CD4-positive, alpha-beta memory T cell (primary cell): ENCODE measurements around the gene AGAP4. TPM values are rescaled to one million over a fixed set of nuclear protein-coding genes. Genes with fewer than 3 reads are reported as not detected.
A peak's percentile ranks its signal among the peaks of the same experiment; 100 is the strongest.
"Not testable (repeated sequence)": the region's sequence is repeated elsewhere in the genome, so short reads cannot be mapped to it uniquely, and the experiment has no call there.

Experiments
- CTCF ChIA-PET: fragments of 350-600 bp; sonication (Branson Sonifier 250); formaldehyde crosslinking; loops from one replicate; lab custom pipeline; 2021; ENCODE audit warnings: inconsistent platforms; ENCODE audit not compliant: partially characterized antibody; lab: Charles Lee
- POLR2A ChIA-PET: fragments of 350-600 bp; sonication (Branson Sonifier 250); formaldehyde crosslinking; loops from one replicate; lab custom pipeline; 2021; ENCODE audit not compliant: partially characterized antibody; lab: Charles Lee
- DNase-seq, 5 donors: peaks; one replicate each; pipeline versions ENCODE4 v3.0.0 to v3.0.0-alpha.2; 2020 to 2022; ENCODE audit warnings: mixed read lengths in 1 of 5
- H3K27ac ChIP-seq: one replicate; pipeline ENCODE4 v1.7.0; 2013; ENCODE audit warnings: low read depth, low read length
- H3K27me3 ChIP-seq: 2 replicates; pipeline ENCODE4 v1.7.0; 2013; ENCODE audit warnings: mild to moderate bottlenecking, low read length, moderate library complexity; ENCODE audit not compliant: insufficient read depth
- H3K36me3 ChIP-seq: 2 replicates; pipeline ENCODE4 v1.7.0; 2013; ENCODE audit warnings: mild to moderate bottlenecking, low read length, moderate library complexity; ENCODE audit not compliant: insufficient read depth
- H3K4me1 ChIP-seq: 2 replicates; pipeline ENCODE4 v1.7.0; 2013; ENCODE audit warnings: mild to moderate bottlenecking, low read length, moderate library complexity; ENCODE audit not compliant: insufficient read depth
- H3K4me3 ChIP-seq, 2 donors: one replicate each; pipeline ENCODE4 v1.7.0; 2013; ENCODE audit warnings: low read length in 2 of 2, mild to moderate bottlenecking in 1 of 2
- H3K9me3 ChIP-seq, 2 donors: one replicate each; pipeline ENCODE4 v1.7.0; 2013; ENCODE audit warnings: low read length in 2 of 2, control low read depth in 1 of 2; ENCODE audit not compliant: control insufficient read depth in 1 of 2
- H3K27ac Mint-ChIP-seq, 7 donors: one replicate each; pipeline ENCODE4 v1.8.0; 2020 to 2021; ENCODE audit warnings: mixed read lengths in 7 of 7, mild to moderate bottlenecking in 6 of 7, inconsistent platforms in 3 of 7, moderate library complexity in 3 of 7
- H3K27me3 Mint-ChIP-seq, 2 donors: one replicate each; pipeline ENCODE4 v1.8.0; 2020 to 2021; ENCODE audit warnings: mixed read lengths in 2 of 2
- H3K36me3 Mint-ChIP-seq, 2 donors: one replicate each; pipeline ENCODE4 v1.8.0; 2020 to 2021; ENCODE audit warnings: mixed read lengths in 2 of 2, inconsistent platforms in 1 of 2, mild to moderate bottlenecking in 1 of 2
- H3K4me1 Mint-ChIP-seq, 4 donors: one replicate each; pipeline ENCODE4 v1.8.0; 2020 to 2021; ENCODE audit warnings: mixed read lengths in 4 of 4, mild to moderate bottlenecking in 1 of 4
- H3K4me3 Mint-ChIP-seq, 8 donors: one replicate each; pipeline ENCODE4 v1.8.0; 2020 to 2021; ENCODE audit warnings: mixed read lengths in 8 of 8, mild to moderate bottlenecking in 7 of 8, moderate library complexity in 6 of 8, inconsistent platforms in 3 of 8
- H3K9me3 Mint-ChIP-seq, 8 donors: one replicate each; pipeline ENCODE4 v1.8.0; 2020 to 2021; ENCODE audit warnings: mixed read lengths in 8 of 8, mild to moderate bottlenecking in 5 of 8, inconsistent platforms in 3 of 8, moderate library complexity in 1 of 8
- intact Hi-C: fragments of 100-400 bp; cut with micrococcal nuclease; formaldehyde crosslinking; loops from one replicate; pipeline ENCODE4 v1.15.1; 2023
- polyA plus RNA-seq, 2 donors: library from polyadenylated mRNA; unstranded; fragments of 300-500 nt; fragmentation: Illumina TruSeq; gene quantifications; one replicate each; pipeline ENCODE4 v1.2.3, GENCODE V29; 2021
- total RNA-seq, 2 experiments: library from RNA; stranded (reverse); gene quantifications; one replicate each; pipeline ENCODE4 v1.2.3, GENCODE V29; 2021

The AGAP4 gene
- total and polyA plus RNA-seq, 4 experiments from 2014 or later = 0.12 to 35.4 (median 16.3) TPM

GRCh38 chr10:45848467-45848866 lies 1.2 kb upstream of the AGAP4 start:
- H3K36me3 ChIP-seq, H3K4me3 ChIP-seq, intact Hi-C loops, H3K9me3 ChIP-seq, H3K4me1 Mint-ChIP-seq, H3K36me3 Mint-ChIP-seq, CTCF ChIA-PET, POLR2A ChIA-PET, H3K27me3 ChIP-seq, H3K27ac ChIP-seq, H3K4me3 Mint-ChIP-seq, H3K27ac Mint-ChIP-seq, H3K4me1 ChIP-seq, H3K27me3 Mint-ChIP-seq, H3K9me3 Mint-ChIP-seq, DNase-seq: not testable (repeated sequence)

GRCh38 chr10:45822918-45823317 lies 24.4 kb downstream of the AGAP4 start:
- POLR2A ChIA-PET, H3K36me3 Mint-ChIP-seq, H3K4me1 Mint-ChIP-seq, DNase-seq, H3K27ac Mint-ChIP-seq, CTCF ChIA-PET, H3K4me3 Mint-ChIP-seq, H3K27me3 Mint-ChIP-seq, H3K9me3 ChIP-seq, intact Hi-C loops, H3K27me3 ChIP-seq, H3K4me3 ChIP-seq, H3K36me3 ChIP-seq, H3K27ac ChIP-seq, H3K9me3 Mint-ChIP-seq, H3K4me1 ChIP-seq: not testable (repeated sequence)

- CTCF ChIA-PET, H3K27me3 Mint-ChIP-seq, H3K36me3 Mint-ChIP-seq, H3K4me1 Mint-ChIP-seq, H3K27ac ChIP-seq, H3K4me3 ChIP-seq, intact Hi-C loops, H3K36me3 ChIP-seq, POLR2A ChIA-PET, H3K9me3 ChIP-seq, H3K27me3 ChIP-seq, H3K9me3 Mint-ChIP-seq, H3K4me1 ChIP-seq, H3K27ac Mint-ChIP-seq, H3K4me3 Mint-ChIP-seq: not testable (repeated sequence)
- peak in 1 of 5 donors; percentile 4 for DNase-seq
Measured at GRCh38 chr10:45820107-45820830, 27.0 kb downstream of the AGAP4 start.

- no peak for DNase-seq
- H3K27me3 Mint-ChIP-seq = no peaks in the 10 kb centered on the region
- H3K9me3 ChIP-seq = no peaks in the 10 kb centered on the region
- H3K27me3 ChIP-seq = no peaks in the 10 kb centered on the region
- H3K4me1 Mint-ChIP-seq = peaks cover 0 to 4% (median 1%) of the 10 kb centered on the region in 4 donors
- peaks cover 0 to 1% of the 10 kb centered on the region in 2 donors for H3K36me3 Mint-ChIP-seq
- POLR2A ChIA-PET = no interaction called here
- no peak overlapping the region for H3K27ac ChIP-seq
- CTCF ChIA-PET = no interaction called here
- no peaks in the 10 kb centered on the region for H3K36me3 ChIP-seq
- no peak overlapping the region for H3K4me3 Mint-ChIP-seq
- H3K9me3 Mint-ChIP-seq = no peaks in the 10 kb centered on the region
- no peak overlapping the region for H3K27ac Mint-ChIP-seq
- intact Hi-C loops = no loop called here
- H3K4me3 ChIP-seq = no peak overlapping the region
- no peaks in the 10 kb centered on the region for H3K4me1 ChIP-seq
Measured at GRCh38 chr10:45819552-45819951, 27.7 kb downstream of the AGAP4 start.

GRCh38 chr10:45817912-45818311 lies 29.4 kb downstream of the AGAP4 start:
- H3K27ac Mint-ChIP-seq = no peak overlapping the region

GRCh38 chr10:45817130-45817859 lies 30.0 kb downstream of the AGAP4 start:
- Mint-ChIP-seq H3K4me3 (no peak overlapping the region), H3K27ac (no peak overlapping the region), H3K9me3 (no peaks in the 10 kb centered on the region), H3K27me3 (peaks cover 0 to 3% of the 10 kb centered on the region in 2 donors), H3K4me1 (peaks cover 0 to 4% (median 1%) of the 10 kb centered on the region in 4 donors), H3K36me3 (no peaks in the 10 kb centered on the region)
- H3K4me1 ChIP-seq = no peaks in the 10 kb centered on the region
- H3K27ac ChIP-seq = no peak overlapping the region
- CTCF ChIA-PET = no interaction called here
- no peaks in the 10 kb centered on the region for H3K36me3 ChIP-seq
- H3K4me3 ChIP-seq = no peak overlapping the region
- no peak for DNase-seq
- intact Hi-C loops = no loop called here
- no peaks in the 10 kb centered on the region for H3K27me3 ChIP-seq
- no peaks in the 10 kb centered on the region for H3K9me3 ChIP-seq
- POLR2A ChIA-PET = no interaction called here

More at GRCh38 chr10:45817912-45818311, 29.4 kb downstream of the AGAP4 start:
- no peak overlapping the region for H3K27ac ChIP-seq
- H3K9me3 ChIP-seq = no peaks in the 10 kb centered on the region
- Mint-ChIP-seq H3K4me1 (peaks cover 0 to 4% (median 1%) of the 10 kb centered on the region in 4 donors), H3K36me3 (no peaks in the 10 kb centered on the region), H3K9me3 (no peaks in the 10 kb centered on the region), H3K27me3 (peaks cover 0 to 2% of the 10 kb centered on the region in 2 donors), H3K4me3 (no peak overlapping the region)
- no peak for DNase-seq
- CTCF ChIA-PET = no interaction called here
- H3K4me1 ChIP-seq = no peaks in the 10 kb centered on the region
- no peaks in the 10 kb centered on the region for H3K27me3 ChIP-seq
- H3K36me3 ChIP-seq = no peaks in the 10 kb centered on the region
- POLR2A ChIA-PET = no interaction called here
- intact Hi-C loops = no loop called here
- H3K4me3 ChIP-seq = no peak overlapping the region

- H3K27ac ChIP-seq, POLR2A ChIA-PET, H3K27ac Mint-ChIP-seq, H3K4me3 Mint-ChIP-seq, intact Hi-C loops, H3K4me1 Mint-ChIP-seq, H3K9me3 ChIP-seq, CTCF ChIA-PET, H3K27me3 Mint-ChIP-seq, DNase-seq, H3K4me3 ChIP-seq, H3K36me3 ChIP-seq, H3K4me1 ChIP-seq, H3K27me3 ChIP-seq, H3K36me3 Mint-ChIP-seq, H3K9me3 Mint-ChIP-seq: not testable (repeated sequence)
Measured at GRCh38 chr10:45814146-45814545, 33.2 kb downstream of the AGAP4 start.
